ENCODE results near the gene SNF8.

The SNF8 gene

DNA sequence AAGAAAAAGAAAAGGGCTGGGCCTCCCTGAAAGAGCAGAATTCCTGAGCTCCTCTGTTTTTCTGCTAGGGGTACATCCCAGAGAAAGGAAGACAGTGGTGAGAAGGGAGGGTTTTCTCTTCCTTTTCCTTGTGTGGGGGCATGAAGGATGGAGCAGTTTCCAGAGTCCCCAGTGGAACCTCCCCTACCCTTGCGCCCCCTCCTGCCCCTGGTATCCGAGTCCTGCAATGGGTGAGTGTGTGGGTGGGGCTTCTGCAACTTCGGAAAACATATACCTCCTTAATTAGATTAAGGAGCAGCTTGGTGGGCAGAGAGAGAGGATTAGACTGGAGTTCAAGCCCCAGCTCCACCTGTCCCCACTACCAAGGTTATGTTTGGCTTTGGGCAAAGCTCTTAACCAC, 29.2 kb upstream of the SNF8 start (continued):
- TF ChIP-seq ARNTL (CRISPR knock-in tag; IDR thresholded peaks at IDR 0.05; ENCODE audit: borderline replicate concordance, low read depth): no peak

DNA sequence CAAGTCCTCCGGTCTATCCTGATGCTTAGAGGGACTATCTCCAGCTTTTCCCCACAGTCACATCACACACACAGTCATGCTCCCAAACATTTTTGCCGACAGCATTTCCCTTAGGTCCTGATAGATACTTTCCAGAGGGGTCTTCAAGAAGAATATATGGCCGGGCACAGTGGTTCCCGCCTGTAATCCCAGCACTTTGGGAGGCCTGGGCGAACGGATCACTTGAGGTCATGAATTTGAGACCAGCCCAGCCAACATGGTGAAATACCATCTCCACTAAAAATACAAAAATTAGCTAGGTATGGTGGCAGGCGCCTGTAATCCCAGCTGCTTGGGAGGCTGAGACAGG, 28.1 kb upstream of the SNF8 start:
- ATAC-seq: no peak
- TF ChIP-seq, protein P1, sequence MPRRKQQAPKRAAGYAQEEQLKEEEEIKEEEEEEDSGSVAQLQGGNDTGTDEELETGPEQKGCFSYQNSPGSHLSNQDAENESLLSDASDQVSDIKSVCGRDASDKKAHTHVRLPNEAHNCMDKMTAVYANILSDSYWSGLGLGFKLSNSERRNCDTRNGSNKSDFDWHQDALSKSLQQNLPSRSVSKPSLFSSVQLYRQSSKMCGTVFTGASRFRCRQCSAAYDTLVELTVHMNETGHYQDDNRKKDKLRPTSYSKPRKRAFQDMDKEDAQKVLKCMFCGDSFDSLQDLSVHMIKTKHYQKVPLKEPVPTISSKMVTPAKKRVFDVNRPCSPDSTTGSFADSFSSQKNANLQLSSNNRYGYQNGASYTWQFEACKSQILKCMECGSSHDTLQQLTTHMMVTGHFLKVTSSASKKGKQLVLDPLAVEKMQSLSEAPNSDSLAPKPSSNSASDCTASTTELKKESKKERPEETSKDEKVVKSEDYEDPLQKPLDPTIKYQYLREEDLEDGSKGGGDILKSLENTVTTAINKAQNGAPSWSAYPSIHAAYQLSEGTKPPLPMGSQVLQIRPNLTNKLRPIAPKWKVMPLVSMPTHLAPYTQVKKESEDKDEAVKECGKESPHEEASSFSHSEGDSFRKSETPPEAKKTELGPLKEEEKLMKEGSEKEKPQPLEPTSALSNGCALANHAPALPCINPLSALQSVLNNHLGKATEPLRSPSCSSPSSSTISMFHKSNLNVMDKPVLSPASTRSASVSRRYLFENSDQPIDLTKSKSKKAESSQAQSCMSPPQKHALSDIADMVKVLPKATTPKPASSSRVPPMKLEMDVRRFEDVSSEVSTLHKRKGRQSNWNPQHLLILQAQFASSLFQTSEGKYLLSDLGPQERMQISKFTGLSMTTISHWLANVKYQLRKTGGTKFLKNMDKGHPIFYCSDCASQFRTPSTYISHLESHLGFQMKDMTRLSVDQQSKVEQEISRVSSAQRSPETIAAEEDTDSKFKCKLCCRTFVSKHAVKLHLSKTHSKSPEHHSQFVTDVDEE (CRISPR knock-in tag; IDR thresholded peaks at IDR 0.05): no peak
- TF ChIP-seq TOX (CRISPR knock-in tag; IDR thresholded peaks at IDR 0.05; ENCODE audit: borderline replicate concordance) (no peak), ISL1 (CRISPR knock-in tag; IDR thresholded peaks at IDR 0.05) (no peak), PPARA (CRISPR knock-in tag; IDR thresholded peaks at IDR 0.05; ENCODE audit: borderline replicate concordance) (no peak), TCF4 (CRISPR knock-in tag; IDR thresholded peaks at IDR 0.05; ENCODE audit: borderline replicate concordance) (no peak), OSR1 (CRISPR knock-in tag; IDR thresholded peaks at IDR 0.05) (no peak), SNAI2 (CRISPR knock-in tag; IDR thresholded peaks at IDR 0.05) (no peak), ZNF8 (CRISPR knock-in tag; IDR thresholded peaks at IDR 0.05) (no peak), GLIS3 (CRISPR knock-in tag; IDR thresholded peaks at IDR 0.05) (no peak), ZC3H10 (CRISPR knock-in tag; IDR thresholded peaks at IDR 0.05) (no peak), ZNF565 (CRISPR knock-in tag; conservative IDR thresholded peaks at IDR 0.05; ENCODE audit: low read depth) (no peak), ZNF70 (CRISPR knock-in tag; IDR thresholded peaks at IDR 0.05) (no peak), ZFP3 (CRISPR knock-in tag; IDR thresholded peaks at IDR 0.05) (no peak), ZFP30 (CRISPR knock-in tag; IDR thresholded peaks at IDR 0.05) (no peak), BACH2 (CRISPR knock-in tag; IDR thresholded peaks at IDR 0.05; ENCODE audit: borderline replicate concordance) (no peak), RARB (CRISPR knock-in tag; IDR thresholded peaks at IDR 0.05) (no peak), ARNTL (CRISPR knock-in tag; IDR thresholded peaks at IDR 0.05; ENCODE audit: borderline replicate concordance, low read depth) (no peak)
- TF ChIP-seq, protein P2, sequence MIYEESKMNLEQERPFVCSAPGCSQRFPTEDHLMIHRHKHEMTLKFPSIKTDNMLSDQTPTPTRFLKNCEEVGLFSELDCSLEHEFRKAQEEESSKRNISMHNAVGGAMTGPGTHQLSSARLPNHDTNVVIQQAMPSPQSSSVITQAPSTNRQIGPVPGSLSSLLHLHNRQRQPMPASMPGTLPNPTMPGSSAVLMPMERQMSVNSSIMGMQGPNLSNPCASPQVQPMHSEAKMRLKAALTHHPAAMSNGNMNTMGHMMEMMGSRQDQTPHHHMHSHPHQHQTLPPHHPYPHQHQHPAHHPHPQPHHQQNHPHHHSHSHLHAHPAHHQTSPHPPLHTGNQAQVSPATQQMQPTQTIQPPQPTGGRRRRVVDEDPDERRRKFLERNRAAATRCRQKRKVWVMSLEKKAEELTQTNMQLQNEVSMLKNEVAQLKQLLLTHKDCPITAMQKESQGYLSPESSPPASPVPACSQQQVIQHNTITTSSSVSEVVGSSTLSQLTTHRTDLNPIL (CRISPR knock-in tag; IDR thresholded peaks at IDR 0.05; ENCODE audit: low read depth): no peak
- TF ChIP-seq, protein P3, sequence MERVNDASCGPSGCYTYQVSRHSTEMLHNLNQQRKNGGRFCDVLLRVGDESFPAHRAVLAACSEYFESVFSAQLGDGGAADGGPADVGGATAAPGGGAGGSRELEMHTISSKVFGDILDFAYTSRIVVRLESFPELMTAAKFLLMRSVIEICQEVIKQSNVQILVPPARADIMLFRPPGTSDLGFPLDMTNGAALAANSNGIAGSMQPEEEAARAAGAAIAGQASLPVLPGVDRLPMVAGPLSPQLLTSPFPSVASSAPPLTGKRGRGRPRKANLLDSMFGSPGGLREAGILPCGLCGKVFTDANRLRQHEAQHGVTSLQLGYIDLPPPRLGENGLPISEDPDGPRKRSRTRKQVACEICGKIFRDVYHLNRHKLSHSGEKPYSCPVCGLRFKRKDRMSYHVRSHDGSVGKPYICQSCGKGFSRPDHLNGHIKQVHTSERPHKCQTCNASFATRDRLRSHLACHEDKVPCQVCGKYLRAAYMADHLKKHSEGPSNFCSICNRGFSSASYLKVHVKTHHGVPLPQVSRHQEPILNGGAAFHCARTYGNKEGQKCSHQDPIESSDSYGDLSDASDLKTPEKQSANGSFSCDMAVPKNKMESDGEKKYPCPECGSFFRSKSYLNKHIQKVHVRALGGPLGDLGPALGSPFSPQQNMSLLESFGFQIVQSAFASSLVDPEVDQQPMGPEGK (CRISPR knock-in tag; IDR thresholded peaks at IDR 0.05; ENCODE audit: borderline replicate concordance): no peak
- TF ChIP-seq, protein P4, sequence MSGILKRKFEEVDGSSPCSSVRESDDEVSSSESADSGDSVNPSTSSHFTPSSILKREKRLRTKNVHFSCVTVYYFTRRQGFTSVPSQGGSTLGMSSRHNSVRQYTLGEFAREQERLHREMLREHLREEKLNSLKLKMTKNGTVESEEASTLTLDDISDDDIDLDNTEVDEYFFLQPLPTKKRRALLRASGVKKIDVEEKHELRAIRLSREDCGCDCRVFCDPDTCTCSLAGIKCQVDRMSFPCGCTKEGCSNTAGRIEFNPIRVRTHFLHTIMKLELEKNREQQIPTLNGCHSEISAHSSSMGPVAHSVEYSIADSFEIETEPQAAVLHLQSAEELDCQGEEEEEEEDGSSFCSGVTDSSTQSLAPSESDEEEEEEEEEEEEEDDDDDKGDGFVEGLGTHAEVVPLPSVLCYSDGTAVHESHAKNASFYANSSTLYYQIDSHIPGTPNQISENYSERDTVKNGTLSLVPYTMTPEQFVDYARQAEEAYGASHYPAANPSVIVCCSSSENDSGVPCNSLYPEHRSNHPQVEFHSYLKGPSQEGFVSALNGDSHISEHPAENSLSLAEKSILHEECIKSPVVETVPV (CRISPR knock-in tag; IDR thresholded peaks at IDR 0.05): no peak

DNA sequence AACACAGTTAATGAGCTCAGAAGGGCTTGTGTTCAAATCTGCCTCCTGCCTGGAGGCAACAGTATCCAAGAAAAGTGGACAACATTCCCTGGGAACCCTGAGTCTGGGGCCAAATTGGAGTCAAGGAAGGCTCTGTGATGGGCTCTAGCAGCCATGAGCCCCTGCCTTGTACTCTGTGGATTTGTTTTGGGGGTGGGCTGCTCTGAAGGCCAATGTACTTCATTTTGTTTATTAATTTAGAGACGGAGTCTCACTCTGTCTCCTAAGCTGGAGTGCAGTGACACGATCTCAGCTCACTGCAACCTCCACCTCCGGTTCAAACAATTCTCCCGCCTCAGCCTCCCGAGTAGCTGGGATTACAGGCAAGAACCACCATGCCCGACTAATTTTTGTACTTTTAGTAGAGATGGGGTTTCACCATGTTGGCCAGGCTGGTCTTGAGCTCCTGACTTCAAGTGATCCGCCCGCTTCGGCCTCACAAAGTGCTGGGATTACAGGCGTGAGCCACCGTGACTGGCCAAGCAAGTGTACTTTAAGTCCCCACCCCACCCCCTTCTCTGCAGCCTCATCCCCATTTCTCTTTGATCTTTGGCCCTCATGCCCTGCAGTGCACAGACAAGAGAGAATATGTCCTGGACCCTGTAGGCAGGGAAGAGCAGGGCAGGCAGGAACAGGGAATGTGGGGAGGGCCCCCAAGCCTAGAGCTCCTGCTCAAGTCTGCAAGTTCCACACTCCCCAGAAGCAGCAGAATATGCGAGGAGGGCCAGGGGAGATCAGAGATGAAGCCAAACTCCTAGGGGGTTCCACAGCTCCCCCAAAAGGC, 26.4 kb upstream of the SNF8 start:
- ATAC-seq: peak; percentile 9; the same call in 2 of the 3 replicates
- TF ChIP-seq, protein P4 (CRISPR knock-in tag; IDR thresholded peaks at IDR 0.05): no peak
- TF ChIP-seq, protein P1 (CRISPR knock-in tag; IDR thresholded peaks at IDR 0.05): no peak
- TF ChIP-seq ARNTL (CRISPR knock-in tag; IDR thresholded peaks at IDR 0.05; ENCODE audit: borderline replicate concordance, low read depth): no peak
- TF ChIP-seq, protein P2 (CRISPR knock-in tag; IDR thresholded peaks at IDR 0.05; ENCODE audit: low read depth): no peak
- TF ChIP-seq PPARA (CRISPR knock-in tag; IDR thresholded peaks at IDR 0.05; ENCODE audit: borderline replicate concordance): no peak
- TF ChIP-seq, protein P3 (CRISPR knock-in tag; IDR thresholded peaks at IDR 0.05; ENCODE audit: borderline replicate concordance): no peak
- no peak for TF ChIP-seq ZNF8 (CRISPR knock-in tag; IDR thresholded peaks at IDR 0.05)
- no peak for TF ChIP-seq ISL1 (CRISPR knock-in tag; IDR thresholded peaks at IDR 0.05)
- no peak for TF ChIP-seq TCF4 (CRISPR knock-in tag; IDR thresholded peaks at IDR 0.05; ENCODE audit: borderline replicate concordance)
- TF ChIP-seq TOX (CRISPR knock-in tag; IDR thresholded peaks at IDR 0.05; ENCODE audit: borderline replicate concordance): no peak
- TF ChIP-seq ZFP30 (CRISPR knock-in tag; IDR thresholded peaks at IDR 0.05): no peak
- no peak for TF ChIP-seq GLIS3 (CRISPR knock-in tag; IDR thresholded peaks at IDR 0.05)

Measured in SK-N-SH treated with all-trans-retinoic acid at 6 μM for 48 hours (cell line).